Naive thymus-derived CD4-positive, alpha-beta T cell (primary cell): ENCODE data around the gene INPP5J. TPM values are rescaled to one million over a fixed set of nuclear protein-coding genes. Genes with fewer than 3 reads are reported as not detected.

ENCODE experiments used
- ATAC-seq: fragments of 150-1000 bp; cut with Tn5 transposase; 2 replicates; pipeline ENCODE4 v1.10.0; 2021; ENCODE audit warnings: mild to moderate bottlenecking, moderate library complexity
- CTCF ChIA-PET: fragments of 350-600 bp; sonication (Branson Sonifier 250); formaldehyde crosslinking; loops from one replicate; lab custom pipeline; 2021; ENCODE audit warnings: antibody characterized with exemption; lab: Charles Lee
- POLR2A ChIA-PET: fragments of 350-600 bp; sonication (Branson Sonifier 250); formaldehyde crosslinking; loops from one replicate; lab custom pipeline; 2021; ENCODE audit warnings: antibody characterized with exemption, inconsistent platforms; lab: Charles Lee
- DNase-seq, 9 donors: peaks; one replicate each; pipeline versions ENCODE4 v3.0.0 to v3.0.0-alpha.2; 2020 to 2022; ENCODE audit warnings: mixed read lengths in 1 of 9
- H3K27ac ChIP-seq: one replicate; pipeline ENCODE4 v1.7.0; 2013; ENCODE audit warnings: mild to moderate bottlenecking, low read depth, low read length, moderate library complexity
- H3K27me3 ChIP-seq, 2 donors: one replicate each; pipeline ENCODE4 v1.7.0; 2013; ENCODE audit warnings: low read length in 2 of 2, mild to moderate bottlenecking in 2 of 2, moderate library complexity in 2 of 2; ENCODE audit not compliant: control insufficient read depth in 2 of 2, insufficient read depth in 2 of 2
- H3K36me3 ChIP-seq, 3 experiments: 1 replicate in 2 of 3; 2 replicates in 1 of 3; pipeline ENCODE4 v1.7.0; 2013; ENCODE audit warnings: low read length in 3 of 3, mild to moderate bottlenecking in 3 of 3, moderate library complexity in 1 of 3; ENCODE audit not compliant: insufficient read depth in 3 of 3, control insufficient read depth in 2 of 3
- H3K4me1 ChIP-seq, 2 donors: one replicate each; pipeline ENCODE4 v1.7.0; 2013; ENCODE audit warnings: low read length in 2 of 2, mild to moderate bottlenecking in 2 of 2, moderate library complexity in 1 of 2; ENCODE audit not compliant: control insufficient read depth in 2 of 2, insufficient read depth in 2 of 2
- H3K4me3 ChIP-seq: 2 replicates; pipeline ENCODE4 v1.7.0; 2013; ENCODE audit warnings: mild to moderate bottlenecking, low read length
- H3K9me3 ChIP-seq, 3 experiments: 1 replicate in 2 of 3; 2 replicates in 1 of 3; pipeline ENCODE4 v1.7.0; 2013; ENCODE audit warnings: low read length in 3 of 3; ENCODE audit not compliant: control insufficient read depth in 2 of 3
- H3K27ac Mint-ChIP-seq, 9 donors: one replicate each; pipeline ENCODE4 v1.8.0; 2020 to 2022; ENCODE audit warnings: mixed read lengths in 9 of 9, mild to moderate bottlenecking in 8 of 9, moderate library complexity in 5 of 9, inconsistent platforms in 2 of 9
- H3K27me3 Mint-ChIP-seq, 5 donors: one replicate each; pipeline ENCODE4 v1.8.0; 2021 to 2022; ENCODE audit warnings: mixed read lengths in 5 of 5, mild to moderate bottlenecking in 1 of 5
- H3K36me3 Mint-ChIP-seq, 5 donors: one replicate each; pipeline ENCODE4 v1.8.0; 2020 to 2022; ENCODE audit warnings: mixed read lengths in 5 of 5, mild to moderate bottlenecking in 3 of 5, inconsistent platforms in 1 of 5
- H3K4me1 Mint-ChIP-seq, 7 donors: one replicate each; pipeline ENCODE4 v1.8.0; 2020 to 2022; ENCODE audit warnings: mixed read lengths in 7 of 7, mild to moderate bottlenecking in 3 of 7, inconsistent platforms in 1 of 7
- H3K4me3 Mint-ChIP-seq, 10 donors: one replicate each; pipeline ENCODE4 v1.8.0; 2020 to 2022; ENCODE audit warnings: mild to moderate bottlenecking in 10 of 10, mixed read lengths in 10 of 10, moderate library complexity in 6 of 10, inconsistent platforms in 2 of 10
- H3K9me3 Mint-ChIP-seq, 11 donors: one replicate each; pipeline ENCODE4 v1.8.0; 2020 to 2022; ENCODE audit warnings: mixed read lengths in 11 of 11, mild to moderate bottlenecking in 4 of 11, inconsistent platforms in 1 of 11, moderate library complexity in 1 of 11
- intact Hi-C, 2 donors: fragments of 100-400 bp; cut with micrococcal nuclease; formaldehyde crosslinking; loops; one replicate each; pipeline ENCODE4 v1.15.1; 2023
- microRNA-seq: library from miRNA; unstranded; fragments of <30 nt; microRNA quantifications from one replicate; pipeline ENCODE4 v1.2.0, GENCODE V29; 2022; ENCODE audit warnings: borderline microRNAs expressed
- polyA plus RNA-seq, 2 donors: library from polyadenylated mRNA; unstranded; fragments of 300-500 nt; fragmentation: Illumina TruSeq; gene quantifications; one replicate each; pipeline ENCODE4 v1.2.3, GENCODE V29; 2021
- total RNA-seq, 6 experiments: library from RNA in 5 of 6; stranded (reverse) in 5 of 6; gene quantifications; 1 replicate in 5 of 6; 2 replicates in 1 of 6; pipeline ENCODE4 v1.2.3 and lab custom pipeline; 2021 to 2026

Gene INPP5J
- total and polyA plus RNA-seq, 7 experiments from 2014 or later: 0.24 to 0.81 (median 0.51) TPM; not detected in 3

GRCh38 chr22:31179345-31179744, 56.6 kb downstream of the INPP5J start:
- Mint-ChIP-seq H3K27me3 (no peaks in the 10 kb centered on the region), H3K4me1 (peaks cover 5 to 26% (median 17%) of the 10 kb centered on the region in 7 donors), H3K27ac (peak overlapping the region in 1 of 9 donors; percentile 59), H3K9me3 (peaks cover 0 to 3% (median 0%) of the 10 kb centered on the region in 11 donors), H3K36me3 (peaks cover 4 to 30% (median 18%) of the 10 kb centered on the region in 5 donors), H3K4me3 (no peak overlapping the region)
- DNase-seq (no peak), ATAC-seq (no peak)
- no peak overlapping the region for H3K4me3 ChIP-seq
- POLR2A ChIA-PET: interaction anchor here (0.6 to 1.5 kb wide), 2 partner anchors 113 to 122 kb away, joined by 3 read pairs; partner anchors contain the start of gene PIK3IP1
- H3K27ac ChIP-seq: no peak overlapping the region
- no peaks in the 10 kb centered on the region for H3K27me3 ChIP-seq
- no peaks in the 10 kb centered on the region for H3K4me1 ChIP-seq
- no peaks in the 10 kb centered on the region for H3K9me3 ChIP-seq
- CTCF ChIA-PET: no interaction called here
- intact Hi-C loops: no loop called here
- H3K36me3 ChIP-seq: peaks cover 0 to 21% (median 0%) of the 10 kb centered on the region in 3 experiments

DNA sequence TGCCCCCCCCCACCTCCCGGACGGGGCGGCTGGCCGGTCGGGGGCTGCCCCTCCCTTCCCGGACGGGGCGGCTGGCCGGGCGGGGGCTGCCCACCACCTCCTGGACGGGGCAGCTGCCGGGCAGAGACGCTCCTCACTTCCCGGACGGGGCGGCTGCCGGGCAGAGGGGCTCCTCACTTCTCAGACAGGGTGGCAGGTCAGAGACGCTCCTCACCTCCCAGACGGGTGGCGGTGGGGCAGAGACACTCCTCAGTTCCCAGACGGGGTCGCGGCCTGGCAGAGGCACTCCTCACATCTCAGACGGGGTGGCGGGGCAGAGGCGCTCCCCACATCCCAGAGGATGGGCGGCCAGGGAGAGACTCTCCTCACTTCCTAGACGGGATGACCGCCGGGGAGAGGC, 61.2 kb downstream of the INPP5J start:
- Histone ChIP-seq H3K27me3 (no peaks in the 10 kb centered on the region), H3K4me1 (no peaks in the 10 kb centered on the region), H3K4me3 (no peak overlapping the region), H3K9me3 (no peaks in the 10 kb centered on the region), H3K36me3 (peaks cover 0 to 33% (median 4%) of the 10 kb centered on the region in 3 experiments), H3K27ac (no peak overlapping the region)
- Mint-ChIP-seq H3K36me3 (peaks cover 7 to 37% (median 20%) of the 10 kb centered on the region in 5 donors), H3K4me1 (peaks cover 2 to 12% (median 7%) of the 10 kb centered on the region in 7 donors), H3K27ac (no peak overlapping the region), H3K4me3 (no peak overlapping the region), H3K9me3 (peaks cover 0 to 3% (median 0%) of the 10 kb centered on the region in 11 donors), H3K27me3 (no peaks in the 10 kb centered on the region)
- POLR2A ChIA-PET: no interaction called here
- CTCF ChIA-PET: no interaction called here
- ATAC-seq: no peak
- no peak for DNase-seq
- intact Hi-C loops: no loop called here

Small RNA genes lying within 50 kb of the gene (microRNA-seq; reads per million reads assigned to microRNA genes)
- gene MIR3928: 2.1 reads per million

Other genes with a start within 250 kb of the INPP5J start
- 10 to 100 TPM; 34.8 to 66.9 (median 46.5) TPM for gene MORC2, start 154.2 kb upstream of the INPP5J start, total RNA-seq
- 10 to 100 TPM; 12.8 to 25.6 TPM for gene MORC2, start 154.2 kb upstream of the INPP5J start, polyA plus RNA-seq
- 100 to 1,000 TPM in 3 of 5 experiments, 10 to 100 TPM in 2; 82.7 to 159 (median 113) TPM for gene TUG1, start 153.7 kb upstream of the INPP5J start, total RNA-seq
- 10 to 100 TPM; 24.0 to 33.3 TPM for gene TUG1, start 153.7 kb upstream of the INPP5J start, polyA plus RNA-seq
- gene SMTN, start 41.6 kb upstream of the INPP5J start, total RNA-seq: 10 to 100 TPM in 1 of 5 experiments, 1 to 10 TPM in 4; 3.1 to 14.9 (median 6.2) TPM
- 1 to 10 TPM; 1.1 to 3.9 TPM for gene SMTN, start 41.6 kb upstream of the INPP5J start, polyA plus RNA-seq
- 10 to 100 TPM in 4 of 5 experiments, 1 to 10 TPM in 1; 9.1 to 71.5 (median 68.6) TPM for gene SELENOM, start 15.4 kb upstream of the INPP5J start, total RNA-seq
- gene SELENOM, start 15.4 kb upstream of the INPP5J start, polyA plus RNA-seq: 100 to 1,000 TPM; 129 to 175 TPM
- not detected for gene PLA2G3, start 17.5 kb downstream of the INPP5J start, total RNA-seq
- not detected for gene PLA2G3, start 17.5 kb downstream of the INPP5J start, polyA plus RNA-seq
- 10 to 100 TPM; 10.6 to 28.5 (median 23.5) TPM for gene RNF185, start 37.2 kb downstream of the INPP5J start, total RNA-seq
- 10 to 100 TPM; 18.1 to 27.2 TPM for gene RNF185, start 37.2 kb downstream of the INPP5J start, polyA plus RNA-seq
- 10 to 100 TPM; 18.3 to 49.9 (median 28.8) TPM for gene LIMK2, start 89.3 kb downstream of the INPP5J start, total RNA-seq
- 10 to 100 TPM; 13.1 to 25.3 TPM for gene LIMK2, start 89.3 kb downstream of the INPP5J start, polyA plus RNA-seq
- gene PIK3IP1, start 169.5 kb downstream of the INPP5J start, total RNA-seq: 100 to 1,000 TPM in 4 of 5 experiments, 10 to 100 TPM in 1; 72.8 to 638 (median 594) TPM
- gene PIK3IP1, start 169.5 kb downstream of the INPP5J start, polyA plus RNA-seq: 100 to 1,000 TPM; 606 to 941 TPM
- 10 to 100 TPM; 35.9 to 61.3 (median 55.2) TPM for gene PATZ1, start 223.4 kb downstream of the INPP5J start, total RNA-seq
- gene PATZ1, start 223.4 kb downstream of the INPP5J start, polyA plus RNA-seq: 10 to 100 TPM; 15.1 to 26.0 TPM